ENCODE data around the gene CHAC1. TPM values are rescaled to one million over a fixed set of nuclear protein-coding genes. Genes with fewer than 3 reads are reported as not detected.

Gene CHAC1
- polyA plus RNA-seq, 3 donors: 2.5 to 3.9 (median 3.4) TPM

GRCh38 chr15:40922608-40923005 is 30.7 kb upstream of the CHAC1 start:
- DNase-seq (ENCODE audit: low read depth in 3 of 3, low spot score in 2 of 3): no peak

- no peak for DNase-seq (ENCODE audit: low read depth in 3 of 3, low spot score in 2 of 3)
Measured at GRCh38 chr15:40923551-40923950, 29.7 kb upstream of the CHAC1 start.

- DNase-seq (ENCODE audit: low read depth in 3 of 3, low spot score in 2 of 3): no peak
Measured at GRCh38 chr15:40925495-40925862, 27.8 kb upstream of the CHAC1 start.

- no peak for DNase-seq (ENCODE audit: low read depth in 3 of 3, low spot score in 2 of 3)
Measured at GRCh38 chr15:40925863-40926658, 27.2 kb upstream of the CHAC1 start.

- no peak for DNase-seq (ENCODE audit: low read depth in 3 of 3, low spot score in 2 of 3)
Measured at GRCh38 chr15:40926659-40927494, 26.4 kb upstream of the CHAC1 start.

- DNase-seq (ENCODE audit: low read depth in 3 of 3, low spot score in 2 of 3): no peak
Measured at GRCh38 chr15:40927495-40927872, 25.8 kb upstream of the CHAC1 start.

GRCh38 chr15:40927873-40928806 is 25.1 kb upstream of the CHAC1 start:
- DNase-seq (ENCODE audit: low read depth in 3 of 3, low spot score in 2 of 3): no peak

GRCh38 chr15:40928821-40929659 is 24.2 kb upstream of the CHAC1 start, which contains the start of gene DLL4:
Gene DLL4, plus strand, starts transcription at chr15:40929340. Its CDS starts 329 bp downstream, at chr15:40929669.
- no peak for DNase-seq (ENCODE audit: low read depth in 3 of 3, low spot score in 2 of 3)

- DNase-seq (ENCODE audit: low read depth in 3 of 3, low spot score in 2 of 3): no peak
Measured at GRCh38 chr15:40929660-40930429, 23.4 kb upstream of the CHAC1 start.

- no peak for DNase-seq (ENCODE audit: low read depth in 3 of 3, low spot score in 2 of 3)
Measured at GRCh38 chr15:40930430-40931299, 22.6 kb upstream of the CHAC1 start.

- no peak for DNase-seq (ENCODE audit: low read depth in 3 of 3, low spot score in 2 of 3)
Measured at GRCh38 chr15:40931300-40932142, 21.8 kb upstream of the CHAC1 start.

GRCh38 chr15:40932156-40932555 is 21.1 kb upstream of the CHAC1 start:
- no peak for DNase-seq (ENCODE audit: low read depth in 3 of 3, low spot score in 2 of 3)

GRCh38 chr15:40932649-40933516 is 20.4 kb upstream of the CHAC1 start:
- DNase-seq (ENCODE audit: low read depth in 3 of 3, low spot score in 2 of 3): no peak

GRCh38 chr15:40933517-40933902 is 19.8 kb upstream of the CHAC1 start:
- no peak for DNase-seq (ENCODE audit: low read depth in 3 of 3, low spot score in 2 of 3)

- DNase-seq (ENCODE audit: low read depth in 3 of 3, low spot score in 2 of 3): no peak
Measured at GRCh38 chr15:40934457-40934856, 18.8 kb upstream of the CHAC1 start.

GRCh38 chr15:40936234-40936708 is 17.0 kb upstream of the CHAC1 start:
- no peak for DNase-seq (ENCODE audit: low read depth in 3 of 3, low spot score in 2 of 3)
